ENCODE measurements around the gene OSBPL10.

DNA sequence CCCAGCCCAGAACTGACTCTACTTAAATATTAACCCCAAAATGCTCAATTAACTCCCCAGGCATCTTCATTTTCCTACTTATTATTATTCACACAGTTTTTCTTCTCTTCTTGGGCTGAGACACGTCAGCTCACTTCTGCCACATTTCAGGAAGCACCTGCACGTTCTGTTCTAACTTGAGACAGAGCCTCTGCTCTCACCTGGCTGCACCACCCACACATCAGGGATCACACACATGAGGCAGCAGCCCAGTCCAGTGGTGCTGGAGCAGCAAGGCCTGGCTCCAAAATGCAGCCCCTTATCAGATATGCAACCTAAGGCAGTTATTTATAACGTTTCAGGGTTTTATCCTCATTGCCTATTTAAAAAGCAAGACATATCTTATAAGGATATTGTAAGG lies 127.5 kb downstream of the OSBPL10 start:
- TF ChIP-seq SUZ12 (IDR thresholded peaks at IDR 0.05) (no peak), TARDBP (IDR thresholded peaks at IDR 0.05) (no peak), SP1 (IDR thresholded peaks at IDR 0.05) (no peak), NFRKB (IDR thresholded peaks at IDR 0.05) (no peak), CTBP1 (IDR thresholded peaks at IDR 0.05; ENCODE audit: borderline replicate concordance) (no peak), HDGF (IDR thresholded peaks at IDR 0.05; ENCODE audit: borderline replicate concordance) (no peak), L3MBTL2 (conservative IDR thresholded peaks at IDR 0.05) (no peak), BHLHE40 (IDR thresholded peaks at IDR 0.05; ENCODE audit: borderline replicate concordance) (no peak), ELF4 (IDR thresholded peaks at IDR 0.05) (no peak), FOXM1 (IDR thresholded peaks at IDR 0.05; ENCODE audit: borderline replicate concordance) (no peak), LEF1 (IDR thresholded peaks at IDR 0.05; ENCODE audit: borderline replicate concordance) (no peak), ARNT (IDR thresholded peaks at IDR 0.05) (no peak)
- TF ChIP-seq, protein P1, sequence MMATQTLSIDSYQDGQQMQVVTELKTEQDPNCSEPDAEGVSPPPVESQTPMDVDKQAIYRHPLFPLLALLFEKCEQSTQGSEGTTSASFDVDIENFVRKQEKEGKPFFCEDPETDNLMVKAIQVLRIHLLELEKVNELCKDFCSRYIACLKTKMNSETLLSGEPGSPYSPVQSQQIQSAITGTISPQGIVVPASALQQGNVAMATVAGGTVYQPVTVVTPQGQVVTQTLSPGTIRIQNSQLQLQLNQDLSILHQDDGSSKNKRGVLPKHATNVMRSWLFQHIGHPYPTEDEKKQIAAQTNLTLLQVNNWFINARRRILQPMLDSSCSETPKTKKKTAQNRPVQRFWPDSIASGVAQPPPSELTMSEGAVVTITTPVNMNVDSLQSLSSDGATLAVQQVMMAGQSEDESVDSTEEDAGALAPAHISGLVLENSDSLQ (IDR thresholded peaks at IDR 0.05): no peak

Data from HEK293T (cell line).